ENCODE data around the gene PHF2. TPM values are rescaled to one million over a fixed set of nuclear protein-coding genes. Genes with fewer than 3 reads are reported as not detected.

The PHF2 gene
- total and polyA plus RNA-seq, 2 of the 4 experiments (the other 2 are of a cell fraction) = 5.9 to 9.5 TPM

DNA sequence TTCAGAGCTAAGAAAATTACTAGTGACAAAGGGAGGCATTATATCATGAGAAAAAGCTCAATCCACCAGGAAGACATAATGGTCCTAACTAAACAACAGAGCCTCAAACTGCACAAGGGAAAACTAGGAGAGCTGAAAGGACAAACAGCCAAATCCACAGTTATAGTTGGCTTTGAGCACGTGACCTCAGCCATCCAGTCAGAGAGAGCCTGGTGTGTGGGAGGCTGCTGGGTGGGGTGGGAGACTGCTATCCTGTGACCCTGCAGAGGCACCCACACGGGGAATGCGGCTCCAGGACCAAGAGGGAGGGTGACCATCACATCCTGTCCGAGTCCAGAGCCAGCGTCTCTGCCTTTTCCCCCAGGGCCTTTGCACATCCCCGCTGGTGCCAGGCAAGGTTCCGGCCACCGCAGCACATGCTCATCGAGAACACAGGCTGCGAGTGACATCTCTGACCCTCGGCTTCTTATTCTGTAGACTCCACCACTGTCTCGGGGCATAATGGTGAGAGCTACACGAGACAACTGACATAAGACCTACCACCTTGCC is 145.1 kb downstream of the PHF2 start:
- TF ChIP-seq POLR2A (IDR thresholded peaks at IDR 0.05; ENCODE audit: low read depth, low read length) (no peak), BHLHE40 (IDR thresholded peaks at IDR 0.05; ENCODE audit: low read depth, low read length) (no peak), NFE2L2 (IDR thresholded peaks at IDR 0.05; ENCODE audit: low read depth, low read length) (no peak), MAZ (IDR thresholded peaks at IDR 0.05; ENCODE audit: borderline replicate concordance, low read depth, low read length) (no peak)
- TF ChIP-seq, protein P1, sequence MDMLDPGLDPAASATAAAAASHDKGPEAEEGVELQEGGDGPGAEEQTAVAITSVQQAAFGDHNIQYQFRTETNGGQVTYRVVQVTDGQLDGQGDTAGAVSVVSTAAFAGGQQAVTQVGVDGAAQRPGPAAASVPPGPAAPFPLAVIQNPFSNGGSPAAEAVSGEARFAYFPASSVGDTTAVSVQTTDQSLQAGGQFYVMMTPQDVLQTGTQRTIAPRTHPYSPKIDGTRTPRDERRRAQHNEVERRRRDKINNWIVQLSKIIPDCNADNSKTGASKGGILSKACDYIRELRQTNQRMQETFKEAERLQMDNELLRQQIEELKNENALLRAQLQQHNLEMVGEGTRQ (IDR thresholded peaks at IDR 0.05; ENCODE audit: low read depth, low read length) = no peak
- TF ChIP-seq, protein P2, sequence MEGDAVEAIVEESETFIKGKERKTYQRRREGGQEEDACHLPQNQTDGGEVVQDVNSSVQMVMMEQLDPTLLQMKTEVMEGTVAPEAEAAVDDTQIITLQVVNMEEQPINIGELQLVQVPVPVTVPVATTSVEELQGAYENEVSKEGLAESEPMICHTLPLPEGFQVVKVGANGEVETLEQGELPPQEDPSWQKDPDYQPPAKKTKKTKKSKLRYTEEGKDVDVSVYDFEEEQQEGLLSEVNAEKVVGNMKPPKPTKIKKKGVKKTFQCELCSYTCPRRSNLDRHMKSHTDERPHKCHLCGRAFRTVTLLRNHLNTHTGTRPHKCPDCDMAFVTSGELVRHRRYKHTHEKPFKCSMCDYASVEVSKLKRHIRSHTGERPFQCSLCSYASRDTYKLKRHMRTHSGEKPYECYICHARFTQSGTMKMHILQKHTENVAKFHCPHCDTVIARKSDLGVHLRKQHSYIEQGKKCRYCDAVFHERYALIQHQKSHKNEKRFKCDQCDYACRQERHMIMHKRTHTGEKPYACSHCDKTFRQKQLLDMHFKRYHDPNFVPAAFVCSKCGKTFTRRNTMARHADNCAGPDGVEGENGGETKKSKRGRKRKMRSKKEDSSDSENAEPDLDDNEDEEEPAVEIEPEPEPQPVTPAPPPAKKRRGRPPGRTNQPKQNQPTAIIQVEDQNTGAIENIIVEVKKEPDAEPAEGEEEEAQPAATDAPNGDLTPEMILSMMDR (conservative IDR thresholded peaks at IDR 0.05; ENCODE audit: low read depth, low read length) = no peak
- Histone ChIP-seq H3K18ac (ENCODE audit: low read depth, low read length) (no peak overlapping the region), H3K9me1 (ENCODE audit: insufficient read depth, low read length) (no peaks in the 10 kb centered on the region), H3K27ac (ENCODE audit: insufficient read depth, low read length) (no peak overlapping the region), H3K23ac (ENCODE audit: low read depth, low read length) (no peak overlapping the region), H2AK9ac (replicated peaks; ENCODE audit: low read depth, low read length, poor library complexity) (no peak overlapping the region), H2BK15ac (ENCODE audit: low read depth, low read length) (no peak overlapping the region), H3K4me2 (ENCODE audit: low read depth, low read length) (no peak overlapping the region), H3K4me1 (ENCODE audit: control insufficient read depth, insufficient read depth, low read length) (no peaks in the 10 kb centered on the region), H2BK20ac (ENCODE audit: low read depth, low read length) (no peak overlapping the region), H3K9me3 (ENCODE audit: control insufficient read depth, insufficient read depth, low read length) (peaks cover under 1% of the 10 kb centered on the region; the same call in 1 of the 2 replicates), H2BK120ac (ENCODE audit: low read depth, low read length) (no peak overlapping the region), H3K4ac (ENCODE audit: low read depth, low read length) (no peak overlapping the region), H4K91ac (ENCODE audit: insufficient read depth, low read depth, low read length) (no peak overlapping the region), H4K8ac (ENCODE audit: low read depth in 2 of 2, low read length in 2 of 2) (no peak overlapping the region), H2BK5ac (ENCODE audit: low read depth, low read length, poor library complexity, severe bottlenecking) (no peak overlapping the region), H2AFZ (replicated peaks; ENCODE audit: low read length, poor library complexity) (no peak overlapping the region), H3K27me3 (ENCODE audit: control insufficient read depth, insufficient read depth, low read length) (no peaks in the 10 kb centered on the region; the same call in 1 of the 2 replicates), H3K56ac (ENCODE audit: extremely low read depth, insufficient read depth, low read length) (no peak overlapping the region), H3K79me1 (ENCODE audit: low read depth in 1 of 2, low read length in 2 of 2) (no peaks in the 10 kb centered on the region), H3K14ac (replicated peaks; ENCODE audit: low read depth, low read length) (no peak overlapping the region), H3K36me3 (ENCODE audit: control insufficient read depth, insufficient read depth, low read length) (no peaks in the 10 kb centered on the region), H4K20me1 (ENCODE audit: insufficient read depth, low read length) (no peaks in the 10 kb centered on the region), H3K4me3 (ENCODE audit: insufficient read depth, low read depth, low read length) (no peak overlapping the region), H3K9ac (ENCODE audit: low read depth, low read length) (no peak overlapping the region), H4K5ac (ENCODE audit: low read depth, low read length) (no peak overlapping the region), H2AK5ac (ENCODE audit: low read depth, low read length) (no peak overlapping the region)
- POLR2A ChIA-PET (ENCODE audit: unreplicated experiment) = no interaction called here
- intact Hi-C loops (cut with micrococcal nuclease) = no loop called here
- in situ Hi-C loops (cut with MboI; ENCODE audit: low sequenced_read_pairs) = no loop called here
- 62% methylated on average over 3 of the region's 13 CpGs; no CpG with 5 or more reads in 1 of the 2 experiments for WGBS, 2 experiments (ENCODE audit: extremely low coverage in 2 of 2, insufficient read length in 1 of 2)
- DNase-seq (no peak), ATAC-seq (ENCODE audit: low read depth) (no peak)
- dilution Hi-C loops (cut with HindIII; ENCODE audit: low sequenced_read_pairs, unreplicated experiment) = no loop called here
- BruUV-seq (replicated peaks) = no TSS peak
- CTCF ChIA-PET = no interaction called here
